ENCODE measurements around the gene NAA20. TPM values are rescaled to one million over a fixed set of nuclear protein-coding genes. Genes with fewer than 3 reads are reported as not detected.

The NAA20 gene
- total RNA-seq, 2 donors from 2014 or later = 43.5 to 45.8 TPM

- no peaks in the 10 kb centered on the region for H3K4me1 ChIP-seq
- H3K27ac ChIP-seq = no peak overlapping the region
- intact Hi-C loops (cut with DNase I) = no loop called here
- H3K9me3 ChIP-seq = no peaks in the 10 kb centered on the region
- peaks cover 17% of the 10 kb centered on the region for H3K36me3 ChIP-seq
- TF ChIP-seq CTCF (IDR thresholded peaks at IDR 0.05) = no peak
- no peaks in the 10 kb centered on the region for H3K27me3 ChIP-seq
- no peak for DNase-seq
- H3K9ac ChIP-seq (ENCODE audit: low read depth in 2 of 2, low read length in 2 of 2) = no peak overlapping the region
- no peak overlapping the region for H3K4me3 ChIP-seq
Measured at GRCh38 chr20:20039752-20040387, 22.7 kb downstream of the NAA20 start.

GRCh38 chr20:20051767-20052073 lies 34.6 kb downstream of the NAA20 start:
- Histone ChIP-seq H3K9ac (ENCODE audit: low read depth in 2 of 2, low read length in 2 of 2) (peak overlapping the region; percentile 82 to 88), H3K27ac (peak overlapping the region; percentile 91), H3K4me1 (no peaks in the 10 kb centered on the region), H3K4me3 (peak overlapping the region; percentile 73), H3K27me3 (no peaks in the 10 kb centered on the region), H3K36me3 (peaks cover 8% of the 10 kb centered on the region), H3K9me3 (no peaks in the 10 kb centered on the region)
- no peak for TF ChIP-seq CTCF (IDR thresholded peaks at IDR 0.05)
- intact Hi-C loops (cut with DNase I) = no loop called here
- DNase-seq = no peak

- no peaks in the 10 kb centered on the region for H3K27me3 ChIP-seq
- H3K4me1 ChIP-seq = no peaks in the 10 kb centered on the region
- H3K36me3 ChIP-seq = peaks cover 3% of the 10 kb centered on the region
- H3K4me3 ChIP-seq = peak within 1 kb of the TSS; percentile 73
- TF ChIP-seq CTCF (IDR thresholded peaks at IDR 0.05) = no peak
- intact Hi-C loops (cut with DNase I) = no loop called here
- peak within 1 kb of the TSS; percentile 82 to 88 for H3K9ac ChIP-seq (ENCODE audit: low read depth in 2 of 2, low read length in 2 of 2)
- DNase-seq = peak; percentile 98
- H3K9me3 ChIP-seq = no peaks in the 10 kb centered on the region
- H3K27ac ChIP-seq = peak within 1 kb of the TSS; percentile 91
Measured at GRCh38 chr20:20052074-20052970, 35.2 kb downstream of the NAA20 start, which contains the start of the genes CFAP61 and CRNKL1. TSS of gene CFAP61 (plus strand) at chr20:20052532. CDS start at chr20:20056654, 4,122 bp downstream. TSS of gene CRNKL1 (minus strand) at chr20:20052466. CDS start at chr20:20052342, 124 bp downstream.

- Histone ChIP-seq H3K27me3 (no peaks in the 10 kb centered on the region), H3K4me1 (no peaks in the 10 kb centered on the region), H3K27ac (no peak overlapping the region), H3K4me3 (no peak overlapping the region), H3K9ac (ENCODE audit: low read depth in 2 of 2, low read length in 2 of 2) (no peak overlapping the region), H3K9me3 (no peaks in the 10 kb centered on the region), H3K36me3 (no peaks in the 10 kb centered on the region)
- intact Hi-C loops (cut with DNase I) = no loop called here
- no peak for TF ChIP-seq CTCF (IDR thresholded peaks at IDR 0.05)
- DNase-seq = no peak
Measured at GRCh38 chr20:20060234-20060998, 43.3 kb downstream of the NAA20 start.

- no peaks in the 10 kb centered on the region for H3K4me1 ChIP-seq
- H3K36me3 ChIP-seq = no peaks in the 10 kb centered on the region
- H3K9me3 ChIP-seq = no peaks in the 10 kb centered on the region
- no peak for TF ChIP-seq CTCF (IDR thresholded peaks at IDR 0.05)
- intact Hi-C loops (cut with DNase I) = no loop called here
- no peak overlapping the region for H3K4me3 ChIP-seq
- no peak overlapping the region for H3K27ac ChIP-seq
- no peak for DNase-seq
- H3K27me3 ChIP-seq = no peaks in the 10 kb centered on the region
- no peak overlapping the region for H3K9ac ChIP-seq (ENCODE audit: low read depth in 2 of 2, low read length in 2 of 2)
Measured at GRCh38 chr20:20063941-20064702, 47.0 kb downstream of the NAA20 start.

Measured in colonic mucosa (tissue), 4 donors.